DND-41 (cell line): Measurements from ENCODE around the gene TUB.

Experiments used
- ATAC-seq: fragments of 200-7000 bp; cut with Tn5 transposase; 3 replicates; pipeline ENCODE4 v1.9.1; 2021; ENCODE audit warnings: low read depth; ENCODE audit not compliant: insufficient read depth
- DNase-seq: peaks from one replicate; pipeline ENCODE4 v3.0.0-alpha.2; 2020
- H2AFZ ChIP-seq: 2 replicates; pipeline ENCODE4 v1.6.0; 2012; ENCODE audit warnings: low read depth, low read length
- H3K27ac ChIP-seq: 2 replicates; pipeline ENCODE4 v1.5.1; 2012; ENCODE audit warnings: low read length, inconsistent platforms
- H3K27me3 ChIP-seq: fragments of 200-600 bp; sonication (generic); 2 replicates; pipeline ENCODE4 v1.6.0; 2012; ENCODE audit warnings: low read length, mild to moderate bottlenecking, inconsistent platforms; ENCODE audit not compliant: insufficient read depth, poor library complexity
- H3K36me3 ChIP-seq: 2 replicates; pipeline ENCODE4 v1.5.1; 2012; ENCODE audit warnings: low read length, inconsistent platforms; ENCODE audit not compliant: insufficient read depth
- H3K4me1 ChIP-seq: 2 replicates; pipeline ENCODE4 v1.5.1; 2012; ENCODE audit warnings: mild to moderate bottlenecking, low read length; ENCODE audit not compliant: insufficient read depth
- H3K4me2 ChIP-seq: 2 replicates; pipeline ENCODE4 v1.6.0; 2012; ENCODE audit warnings: mild to moderate bottlenecking, moderate library complexity, low read length, inconsistent platforms; ENCODE audit not compliant: insufficient read depth
- H3K4me3 ChIP-seq, 2 experiments: fragments of 200-600 bp in 1 of 2; shearing (Covaris generic) in 1 of 2; 2 replicates each; pipeline ENCODE4 v1.5.1; 2012 to 2016; ENCODE audit warnings: inconsistent platforms in 2 of 2, low read length in 2 of 2, mild to moderate bottlenecking in 2 of 2, low read depth in 1 of 2, moderate library complexity in 1 of 2
- H3K79me2 ChIP-seq: 2 replicates; pipeline ENCODE4 v1.6.0; 2012; ENCODE audit warnings: low read length, inconsistent platforms; ENCODE audit not compliant: insufficient read depth
- H3K9ac ChIP-seq: 2 replicates; pipeline ENCODE4 v1.6.0; 2012; ENCODE audit warnings: low read depth, mild to moderate bottlenecking, inconsistent platforms, low read length, moderate library complexity
- H3K9me3 ChIP-seq: 2 replicates; pipeline ENCODE4 v1.5.1; 2012; ENCODE audit warnings: low read length, moderate library complexity, mild to moderate bottlenecking, inconsistent platforms; ENCODE audit not compliant: insufficient read depth, severe bottlenecking
- H4K20me1 ChIP-seq: 2 replicates; pipeline ENCODE4 v1.6.0; 2012; ENCODE audit warnings: low read length; ENCODE audit not compliant: insufficient read depth
- CTCF ChIP-seq: IDR thresholded peaks from 2 replicates; pipeline ENCODE4 v1.5.1; 2012; ENCODE audit warnings: borderline replicate concordance, low read length, moderate library complexity, mild to moderate bottlenecking; ENCODE audit not compliant: poor library complexity, severe bottlenecking; ENCODE audit errors: extremely low read depth
- EZH2 ChIP-seq: IDR thresholded peaks from 3 replicates; pipeline ENCODE4 v1.6.1; 2012; ENCODE audit warnings: borderline replicate concordance, low read depth, mild to moderate bottlenecking, moderate library complexity, low read length, inconsistent platforms; ENCODE audit not compliant: severe bottlenecking

TUB gene

DNA sequence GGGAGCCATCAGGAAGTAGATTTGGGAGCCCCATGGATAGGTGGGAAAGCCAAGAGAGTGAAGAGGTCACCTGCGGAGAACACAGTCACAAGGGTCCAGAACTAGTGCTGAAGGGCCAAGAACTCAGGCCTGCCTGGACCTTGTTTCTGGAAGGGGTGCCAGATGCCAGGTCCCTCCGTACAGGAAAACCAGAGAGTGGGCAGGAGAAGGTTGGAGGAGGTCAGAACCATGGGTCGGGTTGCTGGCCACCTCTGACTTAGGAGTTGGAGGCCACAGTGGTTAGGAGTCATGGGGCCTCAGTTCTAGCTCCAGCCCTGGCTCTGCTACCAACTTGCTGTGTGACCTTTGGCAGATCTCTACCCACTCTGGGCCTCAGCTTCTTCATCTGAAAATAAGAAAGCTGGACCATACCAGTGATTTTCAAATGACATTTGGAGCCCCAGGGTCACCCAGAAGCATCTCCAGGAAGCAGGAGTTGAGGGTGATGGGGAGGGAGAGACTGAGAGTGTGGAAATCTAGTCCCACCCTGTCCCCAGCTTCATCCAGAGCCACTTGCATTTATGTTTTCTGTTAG, 20.8 kb upstream of the TUB start:
- Histone ChIP-seq H2AFZ (no peak overlapping the region), H3K9ac (no peak overlapping the region), H3K4me3 (no peak overlapping the region), H3K9me3 (no peaks in the 10 kb centered on the region), H3K36me3 (no peaks in the 10 kb centered on the region), H3K4me1 (no peaks in the 10 kb centered on the region), H4K20me1 (peaks cover 3% of the 10 kb centered on the region; the same call in 1 of the 2 replicates), H3K27ac (no peak overlapping the region), H3K79me2 (no peaks in the 10 kb centered on the region), H3K27me3 (peaks cover 10% of the 10 kb centered on the region), H3K4me2 (no peak overlapping the region)
- ATAC-seq (no peak), DNase-seq (no peak)
- no peak for TF ChIP-seq EZH2
- no peak for TF ChIP-seq CTCF

DNA sequence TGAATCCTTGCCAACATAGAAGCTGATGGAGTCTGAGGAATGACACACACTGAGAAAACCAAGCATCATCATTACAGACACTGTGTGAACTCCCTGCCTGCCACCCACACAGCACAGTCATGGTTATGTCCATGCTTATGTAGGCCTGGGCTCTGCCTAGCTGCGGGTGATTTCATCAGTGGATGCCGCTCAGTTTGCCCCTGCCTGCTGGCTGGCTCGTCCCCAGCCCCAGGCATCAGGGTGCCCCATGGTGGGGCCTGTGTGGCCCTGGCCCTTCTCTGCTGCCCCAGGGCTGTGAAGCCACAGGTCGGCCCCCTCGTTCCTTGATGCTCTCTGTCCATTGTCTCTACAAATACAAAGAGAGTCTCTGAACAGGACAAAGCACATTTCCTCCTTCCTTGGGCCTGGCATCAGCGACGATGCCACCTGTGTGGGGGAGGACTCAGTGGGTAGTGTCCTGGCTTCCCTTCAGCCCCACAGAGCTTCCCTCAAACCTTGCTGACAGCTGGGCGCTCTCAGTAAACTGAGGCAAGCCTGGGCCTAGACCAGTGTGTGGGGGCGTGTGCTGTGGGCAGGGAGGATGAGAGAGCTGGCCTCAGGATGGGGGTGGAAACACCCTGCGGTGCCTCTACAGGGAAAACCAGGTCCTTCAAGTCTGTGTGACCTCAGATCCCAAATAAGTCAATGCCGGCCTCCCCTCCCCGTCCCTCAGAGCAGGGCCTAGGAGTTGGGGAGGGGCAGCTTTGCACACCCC, 20.0 kb upstream of the TUB start:
- H3K27ac ChIP-seq: no peak overlapping the region
- H3K27me3 ChIP-seq: peaks cover 10% of the 10 kb centered on the region
- DNase-seq (no peak), ATAC-seq (no peak)
- H3K36me3 ChIP-seq: no peaks in the 10 kb centered on the region
- H3K79me2 ChIP-seq: no peaks in the 10 kb centered on the region
- TF ChIP-seq CTCF (no peak), EZH2 (no peak)
- H3K4me1 ChIP-seq: no peaks in the 10 kb centered on the region
- H3K4me3 ChIP-seq: no peak overlapping the region
- H4K20me1 ChIP-seq: peaks cover 3% of the 10 kb centered on the region; the same call in 1 of the 2 replicates
- H3K9me3 ChIP-seq: no peaks in the 10 kb centered on the region
- H3K4me2 ChIP-seq: no peak overlapping the region
- no peak overlapping the region for H2AFZ ChIP-seq
- no peak overlapping the region for H3K9ac ChIP-seq

DNA sequence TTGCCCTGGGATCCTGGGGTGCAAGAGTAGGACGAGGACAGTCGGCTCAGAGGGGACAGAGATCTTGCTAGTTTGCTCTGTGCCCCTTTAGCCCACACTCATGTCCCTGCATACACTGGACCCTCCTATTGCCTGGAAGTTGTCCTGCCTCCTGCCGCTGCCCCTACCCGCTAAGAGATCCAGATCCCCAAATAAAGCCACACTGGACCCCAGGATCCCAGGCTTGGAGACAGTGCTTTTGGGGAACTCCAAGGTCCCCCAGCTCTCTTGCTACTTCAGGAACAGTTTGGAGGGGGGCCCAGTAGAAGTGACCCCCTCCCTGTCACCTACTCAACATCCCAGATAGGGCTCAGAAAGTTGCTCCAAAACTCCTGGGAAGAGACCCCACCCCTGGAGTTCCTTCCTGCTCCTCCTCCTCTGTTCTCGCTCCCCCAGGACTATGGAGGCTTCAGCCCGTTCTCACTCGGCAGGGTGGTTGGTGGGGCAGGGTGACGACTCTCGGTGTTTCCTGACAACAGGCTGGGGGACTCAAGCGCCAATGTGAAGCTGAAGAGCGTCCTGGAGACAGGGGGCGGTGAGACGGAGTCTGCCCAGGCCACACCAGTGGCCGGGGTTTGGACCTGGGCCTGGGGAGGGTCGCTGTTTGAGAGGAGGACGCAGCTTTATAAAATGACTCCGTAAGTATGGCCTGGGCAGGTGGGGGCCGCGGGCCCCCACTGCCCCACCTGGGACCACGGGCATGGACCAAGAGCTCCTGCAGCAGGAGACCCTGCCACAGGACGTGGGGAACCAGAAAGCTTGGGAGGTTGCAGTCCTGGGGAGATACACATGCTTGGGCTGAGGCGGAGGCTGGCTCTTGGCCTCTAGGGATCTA, 19.2 kb upstream of the TUB start:
- no peaks in the 10 kb centered on the region for H3K9me3 ChIP-seq
- no peak overlapping the region for H3K27ac ChIP-seq
- no peak for DNase-seq
- no peaks in the 10 kb centered on the region for H3K36me3 ChIP-seq
- H3K79me2 ChIP-seq: no peaks in the 10 kb centered on the region
- no peak overlapping the region for H3K4me2 ChIP-seq
- TF ChIP-seq EZH2: no peak
- no peak for TF ChIP-seq CTCF
- ATAC-seq: no peak
- H4K20me1 ChIP-seq: peaks cover 3% of the 10 kb centered on the region; the same call in 1 of the 2 replicates
- H3K9ac ChIP-seq: no peak overlapping the region
- H3K4me1 ChIP-seq: no peaks in the 10 kb centered on the region
- peaks cover 10% of the 10 kb centered on the region for H3K27me3 ChIP-seq
- no peak overlapping the region for H2AFZ ChIP-seq
- H3K4me3 ChIP-seq: no peak overlapping the region
